Colonic mucosa (tissue), 4 donors: Measurements from ENCODE around the gene ZSWIM6. TPM values are rescaled to one million over a fixed set of nuclear protein-coding genes. Genes with fewer than 3 reads are reported as not detected.

Experiments
- DNase-seq: peaks from one replicate; pipeline ENCODE4 v3.0.0-alpha.2; 2020
- H3K27ac ChIP-seq: fragments of 200-600 bp; one replicate; pipeline ENCODE4 v1.8.0; 2021
- H3K27me3 ChIP-seq: fragments of 200-600 bp; one replicate; pipeline ENCODE4 v1.8.0; 2021
- H3K36me3 ChIP-seq: fragments of 200-600 bp; one replicate; pipeline ENCODE4 v1.8.0; 2021
- H3K4me1 ChIP-seq: fragments of 200-600 bp; one replicate; pipeline ENCODE4 v1.8.0; 2021; ENCODE audit warnings: mild to moderate bottlenecking
- H3K4me3 ChIP-seq: fragments of 200-600 bp; one replicate; pipeline ENCODE4 v1.8.0; 2021
- H3K9ac ChIP-seq, 2 donors: one replicate each; pipeline ENCODE4 v1.7.0; 2013; ENCODE audit warnings: control low read depth in 2 of 2, low read depth in 2 of 2, low read length in 2 of 2
- H3K9me3 ChIP-seq: fragments of 200-600 bp; one replicate; pipeline ENCODE4 v1.8.0; 2021
- CTCF ChIP-seq: fragments of 200-600 bp; IDR thresholded peaks from one replicate; pipeline ENCODE4 v1.8.0; 2022; ENCODE audit warnings: antibody characterized with exemption, mild to moderate bottlenecking
- intact Hi-C: fragments of 100-400 bp; cut with DNase I; formaldehyde crosslinking; loops from one replicate; pipeline ENCODE4 v1.14.1; 2022
- total RNA-seq, 2 donors: library from RNA; stranded (reverse); fragmentation: NEBNext Ultra II Directional in 1 of 2; extraction: Animal tissue kit (Norgen Biotek cat#: 25700) in 1 of 2; gene quantifications; one replicate each; pipeline ENCODE4 v1.2.1, GENCODE V29; 2021
- donor health status: healthy.
- donor health status: DM: no; HTN: no; CAD: no.
- donor health status: DM: no; HTN: no; CAD: no.

The ZSWIM6 gene
- total RNA-seq, 2 donors from 2014 or later: 16.4 to 24.5 TPM

- intact Hi-C loops: no loop called here
- Histone ChIP-seq H3K4me3 (no peak overlapping the region), H3K9me3 (no peaks in the 10 kb centered on the region), H3K4me1 (no peaks in the 10 kb centered on the region), H3K36me3 (no peaks in the 10 kb centered on the region), H3K9ac (no peak overlapping the region), H3K27ac (no peak overlapping the region), H3K27me3 (no peaks in the 10 kb centered on the region)
- DNase-seq: no peak
- no peak for TF ChIP-seq CTCF
Measured at GRCh38 chr5:61307191-61307590, 24.9 kb upstream of the ZSWIM6 start.

- intact Hi-C loops: no loop called here
- Histone ChIP-seq H3K4me3 (no peak overlapping the region), H3K27me3 (no peaks in the 10 kb centered on the region), H3K36me3 (no peaks in the 10 kb centered on the region), H3K9ac (no peak overlapping the region), H3K9me3 (no peaks in the 10 kb centered on the region), H3K27ac (no peak overlapping the region), H3K4me1 (no peaks in the 10 kb centered on the region)
- DNase-seq: no peak
- TF ChIP-seq CTCF: no peak
Measured at GRCh38 chr5:61307611-61308010, 24.4 kb upstream of the ZSWIM6 start.

GRCh38 chr5:61308712-61309111 lies 23.3 kb upstream of the ZSWIM6 start:
- no peak overlapping the region for H3K27ac ChIP-seq
- no peaks in the 10 kb centered on the region for H3K36me3 ChIP-seq
- intact Hi-C loops: no loop called here
- H3K9ac ChIP-seq: no peak overlapping the region
- no peaks in the 10 kb centered on the region for H3K9me3 ChIP-seq
- no peak for DNase-seq
- H3K4me1 ChIP-seq: no peaks in the 10 kb centered on the region
- no peak for TF ChIP-seq CTCF
- no peak overlapping the region for H3K4me3 ChIP-seq
- H3K27me3 ChIP-seq: no peaks in the 10 kb centered on the region

GRCh38 chr5:61309115-61309514 lies 22.9 kb upstream of the ZSWIM6 start:
- Histone ChIP-seq H3K9ac (no peak overlapping the region), H3K4me1 (no peaks in the 10 kb centered on the region), H3K9me3 (no peaks in the 10 kb centered on the region), H3K27me3 (no peaks in the 10 kb centered on the region), H3K4me3 (no peak overlapping the region), H3K36me3 (no peaks in the 10 kb centered on the region), H3K27ac (no peak overlapping the region)
- intact Hi-C loops: no loop called here
- no peak for DNase-seq
- TF ChIP-seq CTCF: no peak

- Histone ChIP-seq H3K9ac (no peak overlapping the region), H3K4me3 (no peak overlapping the region), H3K27me3 (no peaks in the 10 kb centered on the region), H3K27ac (no peak overlapping the region), H3K9me3 (no peaks in the 10 kb centered on the region), H3K36me3 (no peaks in the 10 kb centered on the region), H3K4me1 (no peaks in the 10 kb centered on the region)
- intact Hi-C loops: no loop called here
- no peak for TF ChIP-seq CTCF
- DNase-seq: no peak
Measured at GRCh38 chr5:61311056-61311610, 20.9 kb upstream of the ZSWIM6 start.
